GM19238 (cell line): Measurements from ENCODE around the gene HYAL2.
A peak's percentile ranks its signal among the peaks of the same experiment; 100 is the strongest.

ENCODE experiments used
- DNase-seq: peaks from one replicate; pipeline ENCODE4 v3.0.0; 2011; ENCODE audit warnings: low spot score; ENCODE audit not compliant: insufficient read length

HYAL2 gene

GRCh38 chr3:50322386-50323091 lies at the start of gene HYAL2:
TSS of gene HYAL2 (minus strand) at chr3:50322745. CDS start at chr3:50320489, 2,256 bp downstream.
- DNase-seq: no peak

- DNase-seq: no peak
Measured at GRCh38 chr3:50371133-50371685, 48.7 kb upstream of the HYAL2 start.

GRCh38 chr3:50370594-50370993 lies 48.0 kb upstream of the HYAL2 start:
- no peak for DNase-seq

- DNase-seq: no peak
Measured at GRCh38 chr3:50369012-50369670, 46.6 kb upstream of the HYAL2 start.

- no peak for DNase-seq
Measured at GRCh38 chr3:50365842-50366220, 43.3 kb upstream of the HYAL2 start.

- peak; percentile 95 for DNase-seq
Measured at GRCh38 chr3:50365080-50365841, 42.7 kb upstream of the HYAL2 start.

GRCh38 chr3:50364573-50365079 lies 42.1 kb upstream of the HYAL2 start:
- DNase-seq: no peak

- DNase-seq: no peak
Measured at GRCh38 chr3:50359760-50360110, 37.2 kb upstream of the HYAL2 start.

- peak; percentile 99 for DNase-seq
Measured at GRCh38 chr3:50358911-50359759, 36.6 kb upstream of the HYAL2 start, which contains the start of gene TMEM115. TSS of gene TMEM115 (minus strand) at chr3:50359521. CDS start at chr3:50359063, 458 bp downstream.

GRCh38 chr3:50358355-50358910 lies 35.9 kb upstream of the HYAL2 start:
- no peak for DNase-seq

- no peak for DNase-seq
Measured at GRCh38 chr3:50357481-50357880, 34.9 kb upstream of the HYAL2 start.

- DNase-seq: no peak
Measured at GRCh38 chr3:50356553-50356952, 34.0 kb upstream of the HYAL2 start.

- DNase-seq: no peak
Measured at GRCh38 chr3:50355829-50356552, 33.4 kb upstream of the HYAL2 start.

GRCh38 chr3:50354850-50355249 lies 32.3 kb upstream of the HYAL2 start:
- DNase-seq: no peak

GRCh38 chr3:50354186-50354764 lies 31.7 kb upstream of the HYAL2 start:
- no peak for DNase-seq

GRCh38 chr3:50353245-50354004 lies 30.9 kb upstream of the HYAL2 start:
- no peak for DNase-seq

GRCh38 chr3:50352781-50353180 lies 30.2 kb upstream of the HYAL2 start:
- no peak for DNase-seq

GRCh38 chr3:50351323-50351697 lies 28.8 kb upstream of the HYAL2 start:
- DNase-seq: no peak
